Cardiac muscle cell (in vitro differentiated cells and primary cell): ENCODE data around the gene ATP8B1. TPM values are rescaled to one million over a fixed set of nuclear protein-coding genes. Genes with fewer than 3 reads are reported as not detected.

Experiments
- DNase-seq, 2 donors: peaks; one replicate each; pipeline versions ENCODE4 v3.0.0 to v3.0.0-alpha.2; 2010 to 2017; ENCODE audit warnings: low read depth in 1 of 2, low spot score in 1 of 2
- H3K27ac ChIP-seq: fragments of 200-600 bp; sonication (generic); 2 replicates; pipeline ENCODE4 v1.5.1; 2016
- H3K27me3 ChIP-seq: fragments of 200-600 bp; sonication (generic); 2 replicates; pipeline ENCODE4 v1.6.0; 2016; ENCODE audit warnings: control low read depth
- H3K36me3 ChIP-seq: fragments of 200-600 bp; sonication (generic); 2 replicates; pipeline ENCODE4 v1.5.1; 2016; ENCODE audit warnings: control low read depth
- H3K4me1 ChIP-seq: fragments of 200-600 bp; sonication (generic); 2 replicates; pipeline ENCODE4 v1.8.1; 2017; ENCODE audit warnings: low read depth, mild to moderate bottlenecking, mixed run types
- H3K4me3 ChIP-seq: fragments of 200-600 bp; sonication (generic); 2 replicates; pipeline ENCODE4 v1.5.1; 2016; ENCODE audit warnings: mild to moderate bottlenecking
- H3K9me3 ChIP-seq: fragments of 200-600 bp; sonication (generic); 2 replicates; pipeline ENCODE4 v1.5.1; 2017; ENCODE audit warnings: low read depth, mild to moderate bottlenecking, control low read depth
- CTCF ChIP-seq: IDR thresholded peaks from 2 replicates; pipeline ENCODE4 v1.5.1; 2012; ENCODE audit warnings: low read depth, mild to moderate bottlenecking, low read length
- polyA plus RNA-seq: library from polyadenylated mRNA; unstranded; fragments of >200 nt; fragmentation: Nextera tagmentation; extraction: Ambion mirVana; gene quantifications from 2 replicates; pipeline ENCODE4 v1.2.1, GENCODE V29; 2016
- total RNA-seq: library from RNA; depleted of rRNA; stranded (reverse); fragments of >200 nt; gene quantifications from 2 replicates; pipeline ENCODE4 v1.2.3, GENCODE V29; 2016

The ATP8B1 gene
- total and polyA plus RNA-seq, 2 experiments from 2014 or later, result 0.17 to 0.21 TPM

- Histone ChIP-seq H3K9me3 (no peaks in the 10 kb centered on the region), H3K27me3 (no peaks in the 10 kb centered on the region), H3K4me1 (peaks cover 17% of the 10 kb centered on the region), H3K36me3 (no peaks in the 10 kb centered on the region), H3K4me3 (no peak overlapping the region), H3K27ac (peak overlapping the region; percentile 66)
- peak in 1 of 2 donors; percentile 14 for DNase-seq
- TF ChIP-seq CTCF, result no peak
These were observed 105.7 kb downstream of the ATP8B1 start for GRCh38 chr18:57697426-57697825.

GRCh38 chr18:57696271-57696670 lies 106.8 kb downstream of the ATP8B1 start:
- no peaks in the 10 kb centered on the region for H3K36me3 ChIP-seq
- H3K27ac ChIP-seq, result peak overlapping the region; percentile 16
- no peak overlapping the region for H3K4me3 ChIP-seq
- TF ChIP-seq CTCF, result no peak
- DNase-seq, result no peak
- no peaks in the 10 kb centered on the region for H3K27me3 ChIP-seq
- peaks cover 17% of the 10 kb centered on the region for H3K4me1 ChIP-seq
- H3K9me3 ChIP-seq, result no peaks in the 10 kb centered on the region

- no peaks in the 10 kb centered on the region for H3K36me3 ChIP-seq
- peaks cover 3% of the 10 kb centered on the region for H3K4me1 ChIP-seq
- DNase-seq, result no peak
- no peak overlapping the region for H3K27ac ChIP-seq
- H3K27me3 ChIP-seq, result no peaks in the 10 kb centered on the region
- no peak overlapping the region for H3K4me3 ChIP-seq
- no peaks in the 10 kb centered on the region for H3K9me3 ChIP-seq
- no peak for TF ChIP-seq CTCF
These were observed 111.8 kb downstream of the ATP8B1 start for GRCh38 chr18:57691363-57691762.

- Histone ChIP-seq H3K27me3 (no peaks in the 10 kb centered on the region), H3K36me3 (no peaks in the 10 kb centered on the region), H3K27ac (no peak overlapping the region), H3K4me3 (no peak overlapping the region), H3K9me3 (no peaks in the 10 kb centered on the region), H3K4me1 (no peaks in the 10 kb centered on the region)
- no peak for TF ChIP-seq CTCF
- peak in 1 of 2 donors; percentile 12 for DNase-seq
These were observed 115.1 kb downstream of the ATP8B1 start for GRCh38 chr18:57687970-57688369.

- Histone ChIP-seq H3K27me3 (no peaks in the 10 kb centered on the region), H3K4me3 (no peak overlapping the region), H3K9me3 (no peaks in the 10 kb centered on the region), H3K27ac (no peak overlapping the region), H3K4me1 (no peaks in the 10 kb centered on the region), H3K36me3 (no peaks in the 10 kb centered on the region)
- DNase-seq, result no peak
- no peak for TF ChIP-seq CTCF
These were observed 119.6 kb downstream of the ATP8B1 start for GRCh38 chr18:57683470-57683869.
